SK-N-MC (cell line): Measurements from ENCODE around the gene HINT3.

Source experiments
- EZH2 ChIP-seq: fragments of 200-600 bp; sonication (generic); IDR thresholded peaks from one replicate; pipeline ENCODE4 v1.6.1; 2017; ENCODE audit warnings: antibody characterized with exemption
- FOXP2 ChIP-seq: optimal IDR thresholded peaks from 2 replicates; pipeline ENCODE3; 2011; ENCODE audit warnings: mild to moderate bottlenecking, moderate library complexity; ENCODE audit not compliant: insufficient read depth; ENCODE audit errors: extremely low read length, control extremely low read depth
- POLR2AphosphoS5 ChIP-seq: IDR thresholded peaks from 2 replicates; pipeline ENCODE4 v1.6.1; 2012; ENCODE audit warnings: mild to moderate bottlenecking, low read depth, low read length, borderline replicate concordance

DNA sequence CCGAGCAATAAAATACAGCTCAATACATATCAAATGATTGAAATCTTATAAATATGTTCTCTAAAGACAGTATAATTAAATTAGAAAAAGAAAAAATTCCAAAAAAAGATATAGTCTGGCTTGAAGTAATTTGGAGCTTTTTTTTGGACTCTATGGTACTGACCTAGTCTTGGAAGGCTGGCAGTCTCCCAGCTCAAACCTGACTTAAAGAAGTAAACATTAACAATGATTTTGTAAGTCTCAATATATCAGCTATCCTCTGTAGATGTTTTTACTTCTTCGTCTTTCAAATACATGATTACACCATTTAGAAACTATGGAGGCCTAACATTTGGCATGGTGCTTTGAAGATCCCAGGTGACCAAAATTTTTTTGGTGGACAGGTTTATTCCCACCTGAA is 14.2 kb downstream of the HINT3 start:
- TF ChIP-seq POLR2AphosphoS5 (no peak), FOXP2 (no peak), EZH2 (no peak)
